SK-N-SH treated with all-trans-retinoic acid at 6 μM for 48 hours (cell line): Measurements from ENCODE around the gene CSF1R.
"Not testable (repeated sequence)": the region's sequence is repeated elsewhere in the genome, so short reads cannot be mapped to it uniquely, and the experiment has no call there.

ENCODE experiments used
- ATAC-seq: fragments of 200-7000 bp; cut with Tn5 transposase; 3 replicates; pipeline ENCODE4 v1.9.1; 2020; ENCODE audit warnings: mild to moderate bottlenecking, moderate library complexity
- ARNTL ChIP-seq: fragments of 450-650 bp; formaldehyde crosslinking; IDR thresholded peaks from 2 replicates; pipeline ENCODE4 v1.5.0; 2020; ENCODE audit warnings: low read depth, mild to moderate bottlenecking, moderate library complexity, borderline replicate concordance
- BACH2 ChIP-seq: fragments of 250-450 bp; sonication (Bioruptor Pico); IDR thresholded peaks from 2 replicates; pipeline ENCODE4 v1.9.0; 2021; ENCODE audit warnings: mild to moderate bottlenecking, borderline replicate concordance
- CSDC2 ChIP-seq: fragments of 250-450 bp; sonication (Bioruptor Pico); IDR thresholded peaks from 2 replicates; pipeline ENCODE4 v1.5.0; 2020; ENCODE audit warnings: mild to moderate bottlenecking, moderate library complexity
- CSRNP3 ChIP-seq: fragments of 250-450 bp; sonication (Bioruptor Pico); IDR thresholded peaks from 2 replicates; pipeline ENCODE4 v1.5.1; 2021; ENCODE audit warnings: mild to moderate bottlenecking, moderate library complexity
- GLIS3 ChIP-seq: fragments of 250-450 bp; sonication (Bioruptor Pico); IDR thresholded peaks from 2 replicates; pipeline ENCODE4 v1.5.0; 2020; ENCODE audit warnings: mild to moderate bottlenecking, moderate library complexity
- ISL1 ChIP-seq: fragments of 250-450 bp; sonication (Bioruptor Pico); IDR thresholded peaks from 2 replicates; pipeline ENCODE4 v2.1.2; 2022; ENCODE audit warnings: mild to moderate bottlenecking, moderate library complexity
- OSR1 ChIP-seq: fragments of 250-450 bp; sonication (Bioruptor Pico); IDR thresholded peaks from 2 replicates; pipeline ENCODE4 v1.8.0; 2022; ENCODE audit warnings: moderate library complexity, mild to moderate bottlenecking, inconsistent platforms
- PATZ1 ChIP-seq: fragments of 250-450 bp; sonication (Bioruptor Pico); IDR thresholded peaks from 2 replicates; pipeline ENCODE4 v1.8.0; 2020; ENCODE audit warnings: mild to moderate bottlenecking, moderate library complexity, borderline replicate concordance
- POU6F1 ChIP-seq: fragments of 250-450 bp; sonication (Bioruptor Pico); IDR thresholded peaks from 2 replicates; pipeline ENCODE4 v1.8.0; 2021; ENCODE audit warnings: low read depth, mild to moderate bottlenecking, moderate library complexity, borderline replicate concordance
- RARB ChIP-seq: fragments of 250-450 bp; sonication (Bioruptor Pico); IDR thresholded peaks from 2 replicates; pipeline ENCODE4 v1.8.0; 2021; ENCODE audit warnings: mild to moderate bottlenecking, moderate library complexity
- SNAI2 ChIP-seq: fragments of 250-450 bp; sonication (Bioruptor Pico); IDR thresholded peaks from 2 replicates; pipeline ENCODE4 v1.5.0; 2020; ENCODE audit warnings: mild to moderate bottlenecking, moderate library complexity
- TCF4 ChIP-seq: fragments of 250-450 bp; sonication (Bioruptor Pico); IDR thresholded peaks from 2 replicates; pipeline ENCODE4 v1.8.0; 2021; ENCODE audit warnings: mild to moderate bottlenecking, moderate library complexity, borderline replicate concordance
- TOX ChIP-seq: fragments of 250-450 bp; sonication (Bioruptor Pico); IDR thresholded peaks from 2 replicates; pipeline ENCODE4 v1.8.0; 2021; ENCODE audit warnings: mild to moderate bottlenecking, moderate library complexity, borderline replicate concordance
- TSHZ2 ChIP-seq: fragments of 250-450 bp; sonication (Bioruptor Pico); IDR thresholded peaks from 2 replicates; pipeline ENCODE4 v1.5.0; 2020; ENCODE audit warnings: mild to moderate bottlenecking, moderate library complexity
- ZC3H10 ChIP-seq: fragments of 250-450 bp; sonication (Bioruptor Pico); IDR thresholded peaks from 2 replicates; pipeline ENCODE4 v1.5.1; 2021; ENCODE audit warnings: mild to moderate bottlenecking, moderate library complexity
- ZFP3 ChIP-seq: fragments of 250-450 bp; sonication (Bioruptor Pico); IDR thresholded peaks from 2 replicates; pipeline ENCODE4 v1.5.0; 2020; ENCODE audit warnings: mild to moderate bottlenecking, moderate library complexity
- ZFP30 ChIP-seq: fragments of 450-650 bp; formaldehyde crosslinking; IDR thresholded peaks from 2 replicates; pipeline ENCODE4 v1.5.0; 2022; ENCODE audit warnings: mild to moderate bottlenecking, moderate library complexity
- ZNF565 ChIP-seq: fragments of 450-650 bp; formaldehyde crosslinking; conservative IDR thresholded peaks from 2 replicates; pipeline ENCODE4 v1.5.0; 2020; ENCODE audit warnings: low read depth, mild to moderate bottlenecking, moderate library complexity
- ZNF70 ChIP-seq: fragments of 450-650 bp; formaldehyde crosslinking; IDR thresholded peaks from 2 replicates; pipeline ENCODE4 v1.5.0; 2020; ENCODE audit warnings: mild to moderate bottlenecking, moderate library complexity
- ZNF8 ChIP-seq: fragments of 450-650 bp; formaldehyde crosslinking; IDR thresholded peaks from 2 replicates; pipeline ENCODE4 v1.5.0; 2020; ENCODE audit warnings: mild to moderate bottlenecking, moderate library complexity

CSF1R gene

GRCh38 chr5:150085191-150085912 is 1.0 kb downstream of the CSF1R start:
- TF ChIP-seq ARNTL (CRISPR knock-in tag) (no peak), POU6F1 (CRISPR knock-in tag) (no peak), ZNF8 (CRISPR knock-in tag) (no peak), TSHZ2 (CRISPR knock-in tag) (no peak), ISL1 (CRISPR knock-in tag) (no peak), ZFP3 (CRISPR knock-in tag) (no peak), ZNF70 (CRISPR knock-in tag) (no peak), OSR1 (CRISPR knock-in tag) (no peak), ZC3H10 (CRISPR knock-in tag) (no peak), CSDC2 (CRISPR knock-in tag) (no peak), BACH2 (CRISPR knock-in tag) (no peak)
- no peak for ATAC-seq

GRCh38 chr5:150084754-150085153 is 1.6 kb downstream of the CSF1R start:
- ATAC-seq: not testable (repeated sequence)

GRCh38 chr5:150082889-150083288 is 3.5 kb downstream of the CSF1R start:
- no peak for TF ChIP-seq TOX
- no peak for TF ChIP-seq ISL1 (CRISPR knock-in tag)
- TF ChIP-seq BACH2 (CRISPR knock-in tag): no peak
- TF ChIP-seq GLIS3 (CRISPR knock-in tag): no peak
- no peak for TF ChIP-seq CSRNP3
- TF ChIP-seq RARB (CRISPR knock-in tag): no peak
- no peak for TF ChIP-seq CSDC2 (CRISPR knock-in tag)
- TF ChIP-seq, all 23 proteins: peak for 0
- ATAC-seq: no peak

GRCh38 chr5:150082374-150082773 is 4.0 kb downstream of the CSF1R start:
- TF ChIP-seq ZFP3 (CRISPR knock-in tag): no peak
- no peak for TF ChIP-seq ZNF70 (CRISPR knock-in tag)
- no peak for TF ChIP-seq RARB (CRISPR knock-in tag)
- no peak for TF ChIP-seq ARNTL (CRISPR knock-in tag)
- no peak for TF ChIP-seq ZNF8 (CRISPR knock-in tag)
- no peak for TF ChIP-seq ZFP30 (CRISPR knock-in tag)
- no peak for TF ChIP-seq TOX
- TF ChIP-seq POU6F1 (CRISPR knock-in tag): no peak
- no peak for TF ChIP-seq TCF4 (CRISPR knock-in tag)
- TF ChIP-seq OSR1 (CRISPR knock-in tag): no peak
- no peak for TF ChIP-seq SNAI2 (CRISPR knock-in tag)
- TF ChIP-seq PATZ1 (CRISPR knock-in tag): no peak
- no peak for TF ChIP-seq ZC3H10 (CRISPR knock-in tag)
- TF ChIP-seq ZNF565 (CRISPR knock-in tag): no peak
- no peak for TF ChIP-seq BACH2 (CRISPR knock-in tag)
- no peak for TF ChIP-seq CSRNP3
- no peak for TF ChIP-seq ISL1 (CRISPR knock-in tag)
- ATAC-seq: no peak
